ENCODE measurements around the gene LMO7. TPM values are rescaled to one million over a fixed set of nuclear protein-coding genes. Genes with fewer than 3 reads are reported as not detected.

LMO7 gene
- total and polyA plus RNA-seq, 2 of the 13 experiments (the other 11 are each of a cell fraction or from before 2014, with no cell fraction given), result 34.0 to 121 TPM

DNA sequence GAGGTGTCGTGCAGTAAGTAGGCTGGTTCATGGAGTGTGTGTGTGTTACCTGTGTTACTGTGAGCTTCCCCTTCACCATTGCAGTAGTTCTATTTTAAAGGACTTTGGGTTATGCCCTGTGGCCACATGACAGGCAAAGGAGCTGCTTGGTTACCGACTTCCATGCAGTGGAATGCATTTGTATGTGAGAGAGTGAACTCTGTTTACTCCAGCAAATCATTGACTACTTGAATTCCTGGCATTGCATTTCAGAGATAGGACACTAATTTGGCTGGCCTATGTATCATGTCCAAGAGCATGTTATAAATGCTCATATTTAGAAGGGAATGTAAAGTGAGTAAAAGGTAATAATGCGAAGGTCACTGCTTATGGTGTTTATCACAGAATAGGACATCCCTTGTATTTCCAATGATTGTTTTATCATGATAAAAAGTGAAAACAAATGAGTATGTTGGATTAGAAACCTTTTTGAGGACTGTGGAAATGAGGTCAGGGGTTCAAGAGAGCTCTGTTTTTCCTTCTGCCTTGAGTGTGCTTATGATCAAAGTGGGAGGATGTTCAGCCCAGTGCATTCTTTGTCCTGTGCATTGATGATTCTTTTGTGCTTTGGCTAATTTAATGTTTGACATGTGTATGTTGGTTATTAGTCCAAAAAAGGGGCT is 156.5 kb downstream of the LMO7 start (continued):
- TF ChIP-seq, protein P1, sequence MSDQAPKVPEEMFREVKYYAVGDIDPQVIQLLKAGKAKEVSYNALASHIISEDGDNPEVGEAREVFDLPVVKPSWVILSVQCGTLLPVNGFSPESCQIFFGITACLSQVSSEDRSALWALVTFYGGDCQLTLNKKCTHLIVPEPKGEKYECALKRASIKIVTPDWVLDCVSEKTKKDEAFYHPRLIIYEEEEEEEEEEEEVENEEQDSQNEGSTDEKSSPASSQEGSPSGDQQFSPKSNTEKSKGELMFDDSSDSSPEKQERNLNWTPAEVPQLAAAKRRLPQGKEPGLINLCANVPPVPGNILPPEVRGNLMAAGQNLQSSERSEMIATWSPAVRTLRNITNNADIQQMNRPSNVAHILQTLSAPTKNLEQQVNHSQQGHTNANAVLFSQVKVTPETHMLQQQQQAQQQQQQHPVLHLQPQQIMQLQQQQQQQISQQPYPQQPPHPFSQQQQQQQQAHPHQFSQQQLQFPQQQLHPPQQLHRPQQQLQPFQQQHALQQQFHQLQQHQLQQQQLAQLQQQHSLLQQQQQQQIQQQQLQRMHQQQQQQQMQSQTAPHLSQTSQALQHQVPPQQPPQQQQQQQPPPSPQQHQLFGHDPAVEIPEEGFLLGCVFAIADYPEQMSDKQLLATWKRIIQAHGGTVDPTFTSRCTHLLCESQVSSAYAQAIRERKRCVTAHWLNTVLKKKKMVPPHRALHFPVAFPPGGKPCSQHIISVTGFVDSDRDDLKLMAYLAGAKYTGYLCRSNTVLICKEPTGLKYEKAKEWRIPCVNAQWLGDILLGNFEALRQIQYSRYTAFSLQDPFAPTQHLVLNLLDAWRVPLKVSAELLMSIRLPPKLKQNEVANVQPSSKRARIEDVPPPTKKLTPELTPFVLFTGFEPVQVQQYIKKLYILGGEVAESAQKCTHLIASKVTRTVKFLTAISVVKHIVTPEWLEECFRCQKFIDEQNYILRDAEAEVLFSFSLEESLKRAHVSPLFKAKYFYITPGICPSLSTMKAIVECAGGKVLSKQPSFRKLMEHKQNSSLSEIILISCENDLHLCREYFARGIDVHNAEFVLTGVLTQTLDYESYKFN (CRISPR knock-in tag; conservative IDR thresholded peaks at IDR 0.05), result peak; percentile 91
- TF ChIP-seq RELA (CRISPR knock-in tag; IDR thresholded peaks at IDR 0.05) (no peak), ZNF513 (CRISPR knock-in tag; conservative IDR thresholded peaks at IDR 0.05) (no peak), ZNF317 (CRISPR knock-in tag; IDR thresholded peaks at IDR 0.05) (no peak), KAT8 (CRISPR knock-in tag; IDR thresholded peaks at IDR 0.05) (peak; percentile 32; the same call in 1 of the 2 replicates), KDM5B (CRISPR knock-in tag; IDR thresholded peaks at IDR 0.05; ENCODE audit: borderline replicate concordance) (no peak), LCORL (IDR thresholded peaks at IDR 0.05) (peak; percentile 73; the same call in 1 of the 2 replicates), LCORL (CRISPR knock-in tag; IDR thresholded peaks at IDR 0.05) (peak; percentile 73), MYC (CRISPR knock-in tag; IDR thresholded peaks at IDR 0.05; ENCODE audit: borderline replicate concordance) (peak; percentile 28; the same call in 1 of the 2 replicates), ZNF296 (CRISPR knock-in tag; conservative IDR thresholded peaks at IDR 0.05) (no peak), FOXO1 (CRISPR knock-in tag; IDR thresholded peaks at IDR 0.05) (peak; percentile 84), ZNF792 (CRISPR knock-in tag; IDR thresholded peaks at IDR 0.05) (peak; percentile 84; the same call in 1 of the 2 replicates), NR2F2 (IDR thresholded peaks at IDR 0.05; ENCODE audit: borderline replicate concordance, low read depth) (peak; percentile 58; the same call in 1 of the 2 replicates), DNMT1 (CRISPR knock-in tag; IDR thresholded peaks at IDR 0.05) (no peak), PPARG (CRISPR knock-in tag; conservative IDR thresholded peaks at IDR 0.05) (peak; percentile 57), BCL6 (CRISPR knock-in tag; IDR thresholded peaks at IDR 0.05) (peak; percentile 73), SMC3 (IDR thresholded peaks at IDR 0.05; ENCODE audit: low read length) (peak; percentile 26; the same call in 1 of the 2 replicates), NFRKB (IDR thresholded peaks at IDR 0.05) (no peak), NFATC3 (CRISPR knock-in tag; IDR thresholded peaks at IDR 0.05) (no peak), ZNF549 (CRISPR knock-in tag; IDR thresholded peaks at IDR 0.05) (no peak), ZNF672 (CRISPR knock-in tag; IDR thresholded peaks at IDR 0.05) (no peak), ZFP36 (IDR thresholded peaks at IDR 0.05; ENCODE audit: borderline replicate concordance, low read depth, low read length, partially characterized antibody) (no peak), ZNF512B (CRISPR knock-in tag; IDR thresholded peaks at IDR 0.05; ENCODE audit: borderline replicate concordance) (0 out of 2 replicates have a peak, but pooled peaks have one; percentile 54), ZFP37 (CRISPR knock-in tag; IDR thresholded peaks at IDR 0.05; ENCODE audit: borderline replicate concordance) (no peak), RAD21 (CRISPR knock-in tag; IDR thresholded peaks at IDR 0.05) (0 out of 2 replicates have a peak, but pooled peaks have one; percentile 16), THAP11 (CRISPR knock-in tag; IDR thresholded peaks at IDR 0.05) (0 out of 2 replicates have a peak, but pooled peaks have one; percentile 4)

All from HepG2 (cell line).